Mesodermal cell (in vitro differentiated cells): Measurements from ENCODE around the gene TBX4.
"Not testable (repeated sequence)": the region's sequence is repeated elsewhere in the genome, so short reads cannot be mapped to it uniquely, and the experiment has no call there.

Experiments
- H3K27ac ChIP-seq: 2 replicates; pipeline ENCODE4 v1.7.0; 2013; ENCODE audit warnings: mild to moderate bottlenecking, low read depth, low read length, moderate library complexity; ENCODE audit not compliant: severe bottlenecking
- H3K36me3 ChIP-seq: 2 replicates; pipeline ENCODE4 v1.7.1; 2013; ENCODE audit warnings: mild to moderate bottlenecking, low read length, moderate library complexity; ENCODE audit not compliant: control insufficient read depth, insufficient read depth
- H3K4me1 ChIP-seq: one replicate; pipeline ENCODE4 v1.7.1; 2013; ENCODE audit warnings: mild to moderate bottlenecking, low read length; ENCODE audit not compliant: insufficient read depth, control insufficient read depth, poor library complexity, severe bottlenecking
- H3K4me3 ChIP-seq: 2 replicates; pipeline ENCODE4 v1.7.0; 2013; ENCODE audit warnings: low read length, control low read depth, mild to moderate bottlenecking; ENCODE audit not compliant: insufficient read depth, poor library complexity, severe bottlenecking; ENCODE audit errors: extremely low read depth
- H3K9me3 ChIP-seq: 2 replicates; pipeline ENCODE4 v1.7.1; 2013; ENCODE audit warnings: mild to moderate bottlenecking, low read length, moderate library complexity; ENCODE audit not compliant: control insufficient read depth
- WGBS, 2 experiments: methylation state at CpG; one replicate each; pipeline ENCODE4 v1.1.5; 2013; ENCODE audit warnings: missing lambda C conversion rate in 2 of 2; ENCODE audit not compliant: insufficient coverage in 2 of 2; 5-methylcytosine and 5-hydroxymethylcytosine counted together

TBX4 gene

DNA sequence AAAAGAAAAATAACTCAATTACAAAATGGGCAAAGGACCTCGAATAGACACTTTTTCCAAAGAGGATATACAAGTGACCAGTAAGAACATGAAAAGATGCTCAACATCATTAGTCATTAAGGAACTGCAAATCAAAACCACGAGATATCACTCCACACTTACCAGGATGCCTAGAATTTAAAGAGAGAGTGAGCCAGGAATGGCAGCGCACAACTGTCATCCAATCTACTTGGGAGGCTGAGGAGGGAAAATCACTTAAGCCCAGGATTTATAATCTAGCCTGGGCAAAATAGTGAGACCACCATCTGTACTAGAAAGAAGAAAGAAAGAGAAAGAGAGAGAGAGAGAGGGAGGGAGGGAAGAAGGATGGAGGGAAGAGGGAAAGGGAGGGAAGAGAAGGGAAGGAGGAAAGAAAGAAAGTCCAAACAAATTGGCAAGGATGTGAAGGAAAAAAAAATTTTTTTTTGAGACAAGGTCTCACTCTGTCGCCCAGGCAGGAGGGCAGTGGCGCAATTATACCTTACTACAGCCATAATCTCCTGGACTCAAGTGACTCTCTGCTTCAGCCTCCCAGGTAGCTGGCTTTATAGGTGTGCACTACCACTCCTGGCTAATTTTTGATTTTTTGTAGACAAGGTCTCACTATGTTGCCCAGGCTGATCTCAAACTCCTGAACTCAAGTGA lies 30.0 kb upstream of the TBX4 start:
- Histone ChIP-seq H3K9me3 (no peaks in the 10 kb centered on the region), H3K4me1 (no peaks in the 10 kb centered on the region), H3K27ac (no peak overlapping the region), H3K36me3 (no peaks in the 10 kb centered on the region), H3K4me3 (no peak overlapping the region)
- 90 to 100% methylated on average over 2 of the region's 5 CpGs for WGBS, 2 experiments

DNA sequence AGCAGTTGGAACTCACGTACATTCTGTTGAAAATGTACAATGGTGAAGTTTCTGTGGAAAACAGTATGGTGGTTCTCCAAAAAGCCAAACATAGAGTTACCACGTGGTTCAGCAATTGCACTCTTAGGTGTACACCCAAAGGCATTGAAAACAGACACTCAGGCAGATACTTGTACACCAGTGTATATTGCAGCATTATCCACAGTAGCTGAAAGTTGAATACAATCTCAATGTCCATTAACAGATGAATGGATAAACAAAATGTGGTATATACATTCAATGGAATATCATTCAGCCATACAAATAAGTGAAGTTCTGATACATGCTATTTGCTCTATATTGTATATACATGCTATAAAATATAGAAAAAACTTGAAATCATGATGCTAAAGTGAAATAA lies 29.4 kb upstream of the TBX4 start:
- Histone ChIP-seq H3K36me3 (no peaks in the 10 kb centered on the region), H3K27ac (no peak overlapping the region), H3K9me3 (no peaks in the 10 kb centered on the region), H3K4me3 (no peak overlapping the region), H3K4me1 (no peaks in the 10 kb centered on the region)
- 40 to 67% methylated on average over 1 to 2 of the region's 2 CpGs for WGBS, 2 experiments

DNA sequence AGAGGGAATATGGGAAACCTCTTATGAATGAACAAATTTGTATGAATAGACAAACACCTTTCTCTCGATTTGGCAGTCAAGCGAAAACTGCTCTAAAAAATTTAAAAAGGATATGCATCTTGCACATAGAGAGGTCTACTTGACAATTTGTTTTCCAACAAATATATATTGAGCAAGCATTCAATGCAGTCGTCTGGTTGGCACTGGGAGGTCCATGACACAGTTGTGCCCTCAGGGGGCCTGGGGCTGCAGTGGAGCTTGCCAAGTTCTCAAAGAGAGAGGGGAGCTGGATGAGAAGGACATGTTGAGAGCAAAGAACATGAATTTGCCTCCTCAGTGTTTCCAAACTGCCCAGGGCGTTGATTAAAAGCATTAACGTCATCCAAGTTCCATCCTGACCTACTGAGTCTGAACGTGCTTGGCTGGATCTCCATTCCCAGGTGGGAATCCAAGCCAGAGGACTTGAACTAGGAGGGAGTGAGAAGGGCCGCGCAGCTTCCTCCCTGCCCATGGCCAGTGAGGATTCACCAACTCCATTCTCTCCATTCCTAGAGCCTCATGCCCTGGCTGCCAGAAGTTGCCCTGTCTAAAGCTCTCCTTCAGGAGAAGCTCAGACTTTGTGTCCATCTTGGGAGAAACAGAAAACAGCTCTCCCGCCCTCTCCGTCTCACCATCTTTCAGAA lies 28.1 kb upstream of the TBX4 start:
- Histone ChIP-seq H3K4me1 (no peaks in the 10 kb centered on the region), H3K4me3 (no peak overlapping the region), H3K36me3 (no peaks in the 10 kb centered on the region), H3K27ac (no peak overlapping the region), H3K9me3 (no peaks in the 10 kb centered on the region)
- 89 to 95% methylated on average over 5 to 7 of the region's 10 CpGs for WGBS, 2 experiments

- H3K27ac ChIP-seq = no peak overlapping the region
- 67 to 79% methylated on average over 10 to 11 of the region's 11 CpGs for WGBS, 2 experiments
- H3K4me3 ChIP-seq = no peak overlapping the region
- H3K9me3 ChIP-seq = no peaks in the 10 kb centered on the region
- no peaks in the 10 kb centered on the region for H3K36me3 ChIP-seq
- H3K4me1 ChIP-seq = no peaks in the 10 kb centered on the region
These were observed 26.3 kb upstream of the TBX4 start for GRCh38 chr17:61425682-61426481.

GRCh38 chr17:61426482-61427304 lies 25.5 kb upstream of the TBX4 start:
- WGBS, 2 experiments = 90 to 93% methylated on average over 5 to 7 of the region's 10 CpGs
- no peak overlapping the region for H3K27ac ChIP-seq
- no peak overlapping the region for H3K4me3 ChIP-seq
- peaks cover 2% of the 10 kb centered on the region for H3K4me1 ChIP-seq
- no peaks in the 10 kb centered on the region for H3K36me3 ChIP-seq
- no peaks in the 10 kb centered on the region for H3K9me3 ChIP-seq

DNA sequence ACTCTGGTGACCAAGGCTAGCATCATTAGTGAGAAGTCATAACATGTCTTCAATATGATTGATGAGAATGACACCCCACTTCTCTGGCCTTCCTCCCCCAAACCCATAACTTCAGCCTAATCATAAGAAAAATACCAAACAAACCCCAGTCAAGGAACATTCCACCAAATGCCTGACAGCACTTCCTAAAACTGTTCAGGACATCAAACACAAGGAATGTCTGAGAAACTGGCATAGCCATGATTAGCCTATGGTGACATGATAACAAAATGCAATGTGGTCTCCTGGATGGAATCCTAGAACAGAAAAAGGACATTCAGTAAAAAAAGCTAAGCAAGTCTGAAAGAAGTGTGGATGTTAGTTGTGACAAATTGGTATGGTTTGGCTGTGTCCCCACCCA lies 24.7 kb upstream of the TBX4 start:
- no peaks in the 10 kb centered on the region for H3K9me3 ChIP-seq
- H3K36me3 ChIP-seq = no peaks in the 10 kb centered on the region
- H3K27ac ChIP-seq = no peak overlapping the region
- no peak overlapping the region for H3K4me3 ChIP-seq
- peaks cover 4% of the 10 kb centered on the region for H3K4me1 ChIP-seq

- WGBS, 2 experiments = 100% methylated on average over 1 of the region's 1 CpG; no CpG with 5 or more reads in 1 of the 2 experiments
- H3K4me1 ChIP-seq = peaks cover 4% of the 10 kb centered on the region
These were observed 22.9 kb upstream of the TBX4 start for GRCh38 chr17:61429274-61429673.

DNA sequence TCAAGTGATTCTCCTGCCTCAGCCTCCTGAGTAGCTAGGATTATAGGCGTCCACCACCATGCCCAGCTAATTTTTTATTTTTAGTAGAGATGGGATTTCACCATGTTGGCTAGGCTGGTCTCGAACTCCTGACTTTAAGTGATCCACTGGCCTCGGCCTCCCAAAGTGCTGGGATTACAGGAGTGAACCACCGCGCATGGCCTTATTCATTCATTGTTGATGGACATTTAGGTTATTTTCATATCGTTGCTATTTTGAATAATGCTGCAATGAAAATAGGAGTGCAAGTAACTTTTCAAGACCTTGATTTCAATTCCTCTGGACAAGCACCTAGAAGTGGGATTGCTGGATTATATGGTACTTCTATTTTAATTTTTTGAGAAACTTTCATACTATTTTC lies 22.4 kb upstream of the TBX4 start:
- WGBS, 2 experiments = 91% methylated on average over 4 to 6 of the region's 6 CpGs
- H3K27ac ChIP-seq, H3K36me3 ChIP-seq, H3K4me3 ChIP-seq, H3K4me1 ChIP-seq, H3K9me3 ChIP-seq: not testable (repeated sequence)

More at GRCh38 chr17:61429274-61429673, 22.9 kb upstream of the TBX4 start:
- Histone ChIP-seq H3K36me3 (no peaks in the 10 kb centered on the region), H3K4me3 (no peak overlapping the region), H3K9me3 (no peaks in the 10 kb centered on the region), H3K27ac (no peak overlapping the region)

DNA sequence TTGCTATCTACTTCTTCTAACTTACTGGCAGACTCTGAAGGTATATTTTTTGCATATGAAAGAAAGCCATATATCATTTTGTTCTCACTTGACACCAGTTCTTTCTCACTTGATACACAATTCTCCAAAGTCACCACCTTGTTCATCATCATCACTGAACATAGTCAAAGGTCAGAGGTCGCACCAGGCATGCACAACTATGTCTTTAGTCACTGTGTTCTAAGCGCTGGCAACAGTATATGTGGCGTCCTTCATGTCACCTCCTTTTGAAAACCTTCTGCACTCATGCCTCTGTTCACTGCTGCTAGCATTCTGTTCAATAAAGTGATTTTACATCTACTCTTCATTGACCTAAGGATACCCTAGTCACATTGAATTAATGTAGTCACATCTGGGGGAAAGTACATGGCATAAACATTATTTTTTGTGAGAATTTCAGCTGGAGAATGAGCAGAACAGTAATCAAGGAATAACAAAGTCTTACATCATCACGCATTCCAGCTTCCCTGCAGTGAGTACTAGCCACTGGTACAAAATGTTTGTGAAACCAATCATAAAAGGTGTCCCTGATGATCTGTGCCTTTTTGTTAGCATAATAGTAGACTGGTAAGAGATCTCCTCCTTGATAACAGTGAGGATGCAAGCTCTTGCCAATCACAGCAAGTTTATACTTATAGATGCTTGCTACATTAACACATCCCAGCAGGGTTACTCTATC lies 20.5 kb upstream of the TBX4 start:
- no peak overlapping the region for H3K4me3 ChIP-seq
- H3K9me3 ChIP-seq = no peaks in the 10 kb centered on the region
- 82 to 93% methylated on average over 3 to 4 of the region's 4 CpGs for WGBS, 2 experiments
- peaks cover 4% of the 10 kb centered on the region for H3K4me1 ChIP-seq
- no peak overlapping the region for H3K27ac ChIP-seq
- no peaks in the 10 kb centered on the region for H3K36me3 ChIP-seq

- Histone ChIP-seq H3K4me1 (peaks cover 4% of the 10 kb centered on the region), H3K36me3 (no peaks in the 10 kb centered on the region), H3K9me3 (peaks cover 6% of the 10 kb centered on the region), H3K27ac (no peak overlapping the region), H3K4me3 (no peak overlapping the region)
These were observed 15.9 kb upstream of the TBX4 start for GRCh38 chr17:61436273-61436672.
